ENCODE results near the gene PTX3. TPM values are rescaled to one million over a fixed set of nuclear protein-coding genes. Genes with fewer than 3 reads are reported as not detected.

The PTX3 gene
- total and polyA plus RNA-seq, 2 of the 13 experiments (the other 11 are each of a cell fraction or from before 2014, with no cell fraction given) = not detected

- Histone ChIP-seq H3K9me3 (ENCODE audit: low read length) (no peaks in the 10 kb centered on the region), H2AFZ (ENCODE audit: low read length) (no peak overlapping the region), H3K79me2 (ENCODE audit: insufficient read depth, low read length) (no peaks in the 10 kb centered on the region), H3K36me3 (replicated peaks in 1 of 2; ENCODE audit: control insufficient read depth in 1 of 2, insufficient read depth in 2 of 2, low read length in 2 of 2) (no peaks in the 10 kb centered on the region), H3K27ac (ENCODE audit: extremely low read length, insufficient read depth, low read length) (no peak overlapping the region), H3K4me3 (replicated peaks in 1 of 3; ENCODE audit: insufficient read depth in 1 of 3, low read depth in 2 of 3, low read length in 3 of 3) (no peak overlapping the region), H3K27me3 (ENCODE audit: control insufficient read depth in 1 of 2, insufficient read depth in 2 of 2, low read length in 2 of 2) (no peaks in the 10 kb centered on the region), H3K9ac (ENCODE audit: insufficient read depth, low read depth, low read length) (no peak overlapping the region), H4K20me1 (ENCODE audit: insufficient read depth, low read length) (no peaks in the 10 kb centered on the region), H3K4me2 (ENCODE audit: low read depth, low read length) (no peak overlapping the region), H3K4me1 (ENCODE audit: insufficient read depth, low read length) (no peaks in the 10 kb centered on the region)
- FAIRE-seq (no peak), DNase-seq (ENCODE audit: low spot score) (no peak), ATAC-seq (no peak)
- 17% methylated on average over 3 of the region's 3 CpGs for WGBS (ENCODE audit: low lambda C conversion rate)
- CTCF ChIA-PET (ENCODE audit: low intra/inter-chr PET ratio, low total read pairs) = no interaction called here
- in situ Hi-C loops (cut with HindIII; ENCODE audit: extremely low pct_ligation_motif_present, low pct_unique_long_range_greater_than_20kb) = no loop called here
- intact Hi-C loops (cut with micrococcal nuclease; ENCODE audit: unreplicated experiment) = no loop called here
- POLR2A ChIA-PET = no interaction called here
- BruUV-seq (replicated peaks) = no TSS peak
- TF ChIP-seq HOMEZ (CRISPR knock-in tag; IDR thresholded peaks at IDR 0.05; ENCODE audit: low read depth) (no peak), ZBTB40 (IDR thresholded peaks at IDR 0.05) (no peak), ZBTB40 (CRISPR knock-in tag; IDR thresholded peaks at IDR 0.05) (no peak), ZFP82 (CRISPR knock-in tag; IDR thresholded peaks at IDR 0.05; ENCODE audit: borderline replicate concordance) (no peak), ZNF614 (CRISPR knock-in tag; IDR thresholded peaks at IDR 0.05; ENCODE audit: borderline replicate concordance) (no peak), GLMP (CRISPR knock-in tag; IDR thresholded peaks at IDR 0.05; ENCODE audit: borderline replicate concordance) (no peak), USF2 (IDR thresholded peaks at IDR 0.05; ENCODE audit: low read depth, low read length) (no peak), USF2 (CRISPR knock-in tag; IDR thresholded peaks at IDR 0.05; ENCODE audit: borderline replicate concordance) (no peak), ZNF703 (CRISPR knock-in tag; IDR thresholded peaks at IDR 0.05; ENCODE audit: borderline replicate concordance) (no peak)
Observed at GRCh38 chr3:157464321-157464720, 27.7 kb downstream of the PTX3 start.
